Activated gamma-delta T cell treated with anti-CD3 and anti-CD28 coated beads, Interleukin-2, amount 50 U/mL, for 16 hours (primary cell): ENCODE results near the gene IMPA2.

Source experiments
- DNase-seq: peaks from one replicate; pipeline ENCODE4 v3.0.0-alpha.2; 2020; ENCODE audit warnings: low read depth

The IMPA2 gene

GRCh38 chr18:12079491-12080237, 98.4 kb downstream of the IMPA2 start:
- DNase-seq, result no peak
